GM18870 (cell line): ENCODE measurements around the gene RPS6KA2.

Experiments
- ATAC-seq: cut with Tn5 transposase; IDR thresholded peaks from one replicate; pipeline ENCODE4 v1.9.1; 2021; ENCODE audit warnings: moderate library complexity; ENCODE audit not compliant: unreplicated experiment

Gene RPS6KA2

GRCh38 chr6:166579237-166579850 is 47.7 kb downstream of the RPS6KA2 start:
- no peak for ATAC-seq

DNA sequence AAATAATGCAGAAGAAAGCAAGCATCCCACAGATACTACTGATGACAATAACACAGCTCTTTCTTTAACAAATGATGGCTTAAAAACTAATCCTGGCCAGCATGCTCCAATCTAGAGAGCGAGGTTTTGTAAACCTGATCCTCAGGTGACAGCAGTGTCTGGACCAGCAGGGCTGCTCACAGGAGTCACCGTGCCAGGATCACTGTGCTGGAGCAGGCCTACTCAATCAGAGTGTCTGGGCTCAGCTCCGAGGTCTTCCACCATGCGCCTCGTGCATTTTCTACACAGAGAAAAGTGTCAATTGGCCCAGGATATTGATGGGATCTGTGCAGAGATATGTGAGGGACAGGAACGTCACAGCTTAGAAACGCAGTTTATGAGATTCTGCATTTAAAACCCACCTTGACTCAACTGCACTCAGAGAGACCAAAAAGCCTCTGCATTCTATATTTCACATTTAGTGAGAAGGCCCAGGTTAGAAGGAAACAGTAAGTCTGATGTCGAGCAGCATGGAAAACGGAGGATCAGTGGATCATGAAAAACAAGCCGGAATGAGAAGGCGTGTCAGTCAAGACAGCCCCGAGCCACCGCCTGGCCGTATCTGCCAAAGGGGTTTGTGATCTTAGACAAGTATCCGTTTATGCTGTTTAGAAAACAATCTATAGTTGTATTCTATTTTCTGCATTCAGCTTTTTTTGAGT is 48.4 kb downstream of the RPS6KA2 start:
- no peak for ATAC-seq

- no peak for ATAC-seq
Measured at GRCh38 chr6:166575205-166575604, 51.8 kb downstream of the RPS6KA2 start.

GRCh38 chr6:166573511-166574216 is 53.4 kb downstream of the RPS6KA2 start:
- no peak for ATAC-seq

GRCh38 chr6:166572370-166573261 is 54.4 kb downstream of the RPS6KA2 start:
- no peak for ATAC-seq

DNA sequence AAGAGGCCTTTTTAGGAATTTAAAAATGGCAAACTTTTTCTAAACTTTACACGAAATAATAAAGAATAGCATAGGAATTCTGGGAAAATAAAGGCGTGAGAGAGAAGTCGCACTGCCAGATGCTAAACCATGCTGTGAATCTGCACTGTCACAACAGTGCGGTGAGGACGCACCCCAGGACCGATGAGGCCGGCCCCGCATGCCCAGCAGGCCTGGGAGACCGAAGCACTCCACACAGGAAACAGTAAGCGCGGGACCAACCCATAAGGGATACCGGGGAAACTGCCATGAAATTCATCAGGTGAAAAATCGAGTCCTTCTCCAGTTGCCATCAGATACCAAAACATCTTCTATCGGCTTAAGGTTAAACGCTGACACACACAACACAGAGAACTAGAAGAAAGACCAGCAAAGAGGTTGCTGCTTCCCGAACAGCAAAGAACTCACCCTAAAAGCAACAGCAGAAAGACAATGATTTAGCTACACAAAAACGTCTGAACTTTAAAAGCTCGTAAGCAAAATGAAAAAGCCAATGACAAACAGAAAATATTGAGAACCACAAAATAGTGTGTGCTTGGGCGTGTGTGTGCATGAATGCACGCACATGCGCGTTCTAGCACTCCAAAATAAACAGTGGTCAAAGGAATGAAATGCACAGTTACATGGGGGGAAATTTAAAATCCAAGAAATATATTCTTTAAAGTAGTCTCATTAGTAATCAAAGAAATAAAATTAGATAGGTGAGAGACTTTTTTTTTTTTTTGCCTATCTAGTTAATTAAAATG is 55.9 kb downstream of the RPS6KA2 start:
- no peak for ATAC-seq

DNA sequence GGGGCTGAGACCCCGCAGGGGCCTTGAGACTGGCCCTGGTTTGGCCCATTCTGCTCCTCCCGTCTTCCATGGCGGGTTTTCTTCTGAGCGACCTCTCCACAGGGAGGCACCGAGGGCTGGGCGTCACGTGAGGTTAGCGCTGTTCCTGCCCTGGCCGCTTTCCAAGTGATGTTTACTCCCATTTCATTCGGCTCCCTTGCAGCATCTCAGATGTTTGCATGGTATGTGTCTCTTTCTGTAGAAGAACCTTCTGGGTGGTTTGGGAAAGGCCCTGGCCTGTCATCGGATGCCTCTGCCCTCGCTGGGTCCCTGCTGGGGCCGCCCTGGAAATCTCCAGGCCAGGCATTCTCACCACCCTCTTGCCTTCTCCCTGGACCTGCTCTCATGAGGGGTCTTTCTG is 57.8 kb downstream of the RPS6KA2 start:
- no peak for ATAC-seq

- ATAC-seq = no peak
Measured at GRCh38 chr6:166567813-166568212, 59.2 kb downstream of the RPS6KA2 start.

GRCh38 chr6:166567107-166567506 is 59.9 kb downstream of the RPS6KA2 start:
- ATAC-seq = no peak

DNA sequence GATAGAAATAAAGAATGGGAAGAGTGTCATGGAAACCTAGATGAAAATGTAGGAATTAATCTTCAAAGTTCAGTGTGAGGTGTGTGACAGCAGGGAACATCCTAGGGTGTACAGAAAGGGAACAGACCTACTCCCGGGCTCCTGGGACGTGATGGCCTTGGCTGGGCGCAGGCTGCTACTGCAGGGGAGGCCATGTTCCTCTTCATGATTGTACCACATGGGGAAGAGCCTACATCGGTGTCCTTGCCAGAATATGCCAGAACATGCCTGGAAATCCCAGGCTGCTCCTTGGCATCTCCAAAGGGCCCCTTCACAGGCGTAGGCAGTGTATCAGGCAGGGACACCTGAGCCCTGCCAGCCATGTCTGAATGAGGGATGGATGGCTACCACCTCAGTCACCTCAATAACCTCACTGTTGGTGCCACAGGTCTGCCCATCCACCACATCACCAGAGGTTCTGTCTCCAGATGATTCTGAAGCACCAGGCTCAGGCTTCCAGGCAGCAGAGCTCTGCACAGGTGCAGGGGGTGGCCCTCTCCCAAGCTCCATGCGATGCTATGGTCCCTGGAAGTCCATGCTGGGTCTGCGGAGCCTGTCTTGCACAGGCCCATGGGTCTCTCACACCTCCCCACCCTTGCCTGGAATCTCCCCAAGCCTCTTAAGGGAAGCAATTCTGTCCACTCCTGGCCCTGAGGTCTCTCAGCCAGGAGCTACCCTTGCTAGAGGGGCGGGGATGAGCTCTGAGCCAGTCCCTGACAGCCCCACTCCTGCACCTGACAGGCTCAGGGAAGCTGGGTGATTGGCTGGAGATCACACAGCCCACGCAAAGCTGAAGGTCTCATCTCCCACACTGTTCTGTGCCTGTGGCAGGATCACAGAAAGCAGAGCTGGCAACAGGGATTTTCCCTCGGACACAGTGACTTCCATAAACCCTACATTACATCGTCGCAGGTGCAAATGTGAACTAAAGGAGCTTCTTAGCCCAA is 60.7 kb downstream of the RPS6KA2 start:
- ATAC-seq = no peak

- no peak for ATAC-seq
Measured at GRCh38 chr6:166565084-166565967, 61.7 kb downstream of the RPS6KA2 start.

GRCh38 chr6:166563805-166564204 is 63.2 kb downstream of the RPS6KA2 start:
- no peak for ATAC-seq

DNA sequence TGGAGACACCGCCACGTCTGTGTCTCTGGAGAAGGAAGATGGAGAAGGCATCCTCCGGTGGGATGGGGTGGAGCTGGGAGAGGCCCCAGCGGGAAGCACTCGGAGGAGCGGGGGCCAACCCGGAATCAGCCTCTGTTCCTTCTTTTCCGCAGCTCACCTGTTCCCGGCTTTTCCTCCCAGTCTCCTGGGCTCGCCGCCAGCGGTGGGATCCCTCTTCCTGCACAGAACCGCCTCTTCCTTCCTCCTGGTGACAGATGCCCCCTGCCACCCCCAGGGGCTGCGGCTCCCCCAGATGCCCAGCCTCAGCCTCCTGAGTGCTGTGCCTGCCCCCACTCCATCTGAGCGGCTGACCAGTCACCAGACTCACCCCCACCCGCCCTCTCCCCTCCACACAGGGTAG is 63.9 kb downstream of the RPS6KA2 start:
- no peak for ATAC-seq

DNA sequence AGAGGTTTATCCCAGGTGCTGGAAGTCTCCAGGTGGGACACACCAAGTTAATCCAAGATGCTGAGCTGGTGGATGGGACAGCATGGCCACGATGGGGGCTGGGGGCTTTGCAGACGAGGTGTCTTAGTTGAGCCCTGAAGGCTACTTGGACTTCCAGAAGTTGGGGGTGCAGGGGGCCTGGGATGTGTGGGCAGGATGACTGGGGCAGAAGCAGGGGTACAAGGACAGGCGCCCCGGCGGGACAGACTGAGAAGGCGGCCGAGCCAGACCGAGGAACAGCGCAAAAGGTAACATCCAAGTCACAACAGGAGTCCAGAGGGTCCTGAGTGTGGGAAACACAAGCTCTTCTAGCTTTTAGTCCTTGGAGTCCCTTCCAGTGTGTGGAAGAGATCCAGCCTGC is 64.3 kb downstream of the RPS6KA2 start:
- no peak for ATAC-seq

- no peak for ATAC-seq
Measured at GRCh38 chr6:166561771-166562359, 65.2 kb downstream of the RPS6KA2 start.

GRCh38 chr6:166560222-166560621 is 66.8 kb downstream of the RPS6KA2 start:
- ATAC-seq = no peak

GRCh38 chr6:166559662-166560061 is 67.4 kb downstream of the RPS6KA2 start:
- no peak for ATAC-seq

GRCh38 chr6:166559211-166559610 is 67.8 kb downstream of the RPS6KA2 start:
- no peak for ATAC-seq
